SK-N-SH treated with all-trans-retinoic acid at 6 μM for 48 hours (cell line): ENCODE data around the gene GZMM.

Experiments used
- ARNTL ChIP-seq: fragments of 450-650 bp; formaldehyde crosslinking; IDR thresholded peaks from 2 replicates; pipeline ENCODE4 v1.5.0; 2020; ENCODE audit warnings: low read depth, mild to moderate bottlenecking, moderate library complexity, borderline replicate concordance
- ESRRG ChIP-seq: fragments of 250-450 bp; sonication (Bioruptor Pico); IDR thresholded peaks from 2 replicates; pipeline ENCODE4 v1.6.1; 2021; ENCODE audit warnings: mild to moderate bottlenecking
- POU6F1 ChIP-seq: fragments of 250-450 bp; sonication (Bioruptor Pico); IDR thresholded peaks from 2 replicates; pipeline ENCODE4 v1.8.0; 2021; ENCODE audit warnings: low read depth, mild to moderate bottlenecking, moderate library complexity, borderline replicate concordance
- SNAI2 ChIP-seq: fragments of 250-450 bp; sonication (Bioruptor Pico); IDR thresholded peaks from 2 replicates; pipeline ENCODE4 v1.5.0; 2020; ENCODE audit warnings: mild to moderate bottlenecking, moderate library complexity
- TOX ChIP-seq: fragments of 250-450 bp; sonication (Bioruptor Pico); IDR thresholded peaks from 2 replicates; pipeline ENCODE4 v1.8.0; 2021; ENCODE audit warnings: mild to moderate bottlenecking, moderate library complexity, borderline replicate concordance
- ZFP3 ChIP-seq: fragments of 250-450 bp; sonication (Bioruptor Pico); IDR thresholded peaks from 2 replicates; pipeline ENCODE4 v1.5.0; 2020; ENCODE audit warnings: mild to moderate bottlenecking, moderate library complexity
- ZFP30 ChIP-seq: fragments of 450-650 bp; formaldehyde crosslinking; IDR thresholded peaks from 2 replicates; pipeline ENCODE4 v1.5.0; 2022; ENCODE audit warnings: mild to moderate bottlenecking, moderate library complexity
- ZNF8 ChIP-seq: fragments of 450-650 bp; formaldehyde crosslinking; IDR thresholded peaks from 2 replicates; pipeline ENCODE4 v1.5.0; 2020; ENCODE audit warnings: mild to moderate bottlenecking, moderate library complexity
- TF ChIP-seq, protein P1 (sequence below): fragments of 250-450 bp; sonication (Bioruptor Pico); IDR thresholded peaks from 2 replicates; pipeline ENCODE4 v1.5.1; 2020; ENCODE audit warnings: low read depth, mild to moderate bottlenecking, moderate library complexity
- TF ChIP-seq, protein P2 (sequence below): fragments of 250-450 bp; sonication (Bioruptor Pico); IDR thresholded peaks from 2 replicates; pipeline ENCODE4 v1.8.0; 2020; ENCODE audit warnings: mild to moderate bottlenecking, moderate library complexity, borderline replicate concordance

DNA sequence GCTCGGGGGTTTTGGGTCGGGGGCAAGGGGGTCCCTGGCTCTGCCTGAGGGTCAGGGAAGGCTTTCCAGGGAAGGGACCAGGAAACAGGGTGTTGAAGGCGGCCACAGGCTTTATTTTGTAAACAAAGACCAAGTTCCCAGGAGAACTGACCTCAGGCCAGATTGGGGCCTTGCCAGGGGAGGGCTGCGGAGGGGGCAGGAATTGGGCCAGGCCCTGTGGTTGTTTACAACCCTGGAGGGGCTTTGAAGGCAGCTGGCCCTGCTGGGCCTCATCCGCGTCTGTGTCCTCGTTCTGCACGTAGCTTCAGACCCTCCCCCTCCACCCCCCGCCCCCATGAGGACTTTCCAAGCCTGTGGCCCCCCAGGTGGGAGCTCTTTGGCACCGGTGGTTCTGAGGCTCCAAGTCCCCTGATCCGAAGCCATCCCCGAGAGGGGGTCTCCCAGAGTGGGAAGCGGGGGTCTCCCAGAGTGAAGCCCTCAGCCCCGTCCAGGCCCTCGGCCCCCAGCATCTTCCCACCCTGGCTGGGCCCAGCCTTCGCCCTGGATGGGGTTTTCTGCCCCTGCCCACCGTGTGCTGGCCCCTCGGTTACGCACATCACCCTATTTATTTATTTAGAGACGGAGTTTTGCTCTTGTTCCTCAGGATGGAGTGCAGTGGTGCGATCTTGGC is 15.1 kb downstream of the GZMM start:
- TF ChIP-seq SNAI2 (CRISPR knock-in tag) (no peak), ZFP30 (CRISPR knock-in tag) (no peak), ZFP3 (CRISPR knock-in tag) (no peak), TOX (CRISPR knock-in tag) (no peak), ZNF8 (CRISPR knock-in tag) (no peak), ESRRG (CRISPR knock-in tag) (no peak), ARNTL (no peak), POU6F1 (CRISPR knock-in tag) (no peak)
- TF ChIP-seq, protein P1, sequence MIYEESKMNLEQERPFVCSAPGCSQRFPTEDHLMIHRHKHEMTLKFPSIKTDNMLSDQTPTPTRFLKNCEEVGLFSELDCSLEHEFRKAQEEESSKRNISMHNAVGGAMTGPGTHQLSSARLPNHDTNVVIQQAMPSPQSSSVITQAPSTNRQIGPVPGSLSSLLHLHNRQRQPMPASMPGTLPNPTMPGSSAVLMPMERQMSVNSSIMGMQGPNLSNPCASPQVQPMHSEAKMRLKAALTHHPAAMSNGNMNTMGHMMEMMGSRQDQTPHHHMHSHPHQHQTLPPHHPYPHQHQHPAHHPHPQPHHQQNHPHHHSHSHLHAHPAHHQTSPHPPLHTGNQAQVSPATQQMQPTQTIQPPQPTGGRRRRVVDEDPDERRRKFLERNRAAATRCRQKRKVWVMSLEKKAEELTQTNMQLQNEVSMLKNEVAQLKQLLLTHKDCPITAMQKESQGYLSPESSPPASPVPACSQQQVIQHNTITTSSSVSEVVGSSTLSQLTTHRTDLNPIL (CRISPR knock-in tag): no peak
- TF ChIP-seq, protein P2, sequence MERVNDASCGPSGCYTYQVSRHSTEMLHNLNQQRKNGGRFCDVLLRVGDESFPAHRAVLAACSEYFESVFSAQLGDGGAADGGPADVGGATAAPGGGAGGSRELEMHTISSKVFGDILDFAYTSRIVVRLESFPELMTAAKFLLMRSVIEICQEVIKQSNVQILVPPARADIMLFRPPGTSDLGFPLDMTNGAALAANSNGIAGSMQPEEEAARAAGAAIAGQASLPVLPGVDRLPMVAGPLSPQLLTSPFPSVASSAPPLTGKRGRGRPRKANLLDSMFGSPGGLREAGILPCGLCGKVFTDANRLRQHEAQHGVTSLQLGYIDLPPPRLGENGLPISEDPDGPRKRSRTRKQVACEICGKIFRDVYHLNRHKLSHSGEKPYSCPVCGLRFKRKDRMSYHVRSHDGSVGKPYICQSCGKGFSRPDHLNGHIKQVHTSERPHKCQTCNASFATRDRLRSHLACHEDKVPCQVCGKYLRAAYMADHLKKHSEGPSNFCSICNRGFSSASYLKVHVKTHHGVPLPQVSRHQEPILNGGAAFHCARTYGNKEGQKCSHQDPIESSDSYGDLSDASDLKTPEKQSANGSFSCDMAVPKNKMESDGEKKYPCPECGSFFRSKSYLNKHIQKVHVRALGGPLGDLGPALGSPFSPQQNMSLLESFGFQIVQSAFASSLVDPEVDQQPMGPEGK (CRISPR knock-in tag): no peak
